Cerebellar nuclear complex (tissue), 1 donor: ENCODE data around the gene SMG1.
A peak's percentile ranks its signal among the peaks of the same experiment; 100 is the strongest.
"Not testable (repeated sequence)": the region's sequence is repeated elsewhere in the genome, so short reads cannot be mapped to it uniquely, and the experiment has no call there.

Source experiments
- DNase-seq, 2 experiments: peaks; one replicate each; lab custom pipeline; 2025; lab: John Stamatoyannopoulos, UW

SMG1 gene

DNA sequence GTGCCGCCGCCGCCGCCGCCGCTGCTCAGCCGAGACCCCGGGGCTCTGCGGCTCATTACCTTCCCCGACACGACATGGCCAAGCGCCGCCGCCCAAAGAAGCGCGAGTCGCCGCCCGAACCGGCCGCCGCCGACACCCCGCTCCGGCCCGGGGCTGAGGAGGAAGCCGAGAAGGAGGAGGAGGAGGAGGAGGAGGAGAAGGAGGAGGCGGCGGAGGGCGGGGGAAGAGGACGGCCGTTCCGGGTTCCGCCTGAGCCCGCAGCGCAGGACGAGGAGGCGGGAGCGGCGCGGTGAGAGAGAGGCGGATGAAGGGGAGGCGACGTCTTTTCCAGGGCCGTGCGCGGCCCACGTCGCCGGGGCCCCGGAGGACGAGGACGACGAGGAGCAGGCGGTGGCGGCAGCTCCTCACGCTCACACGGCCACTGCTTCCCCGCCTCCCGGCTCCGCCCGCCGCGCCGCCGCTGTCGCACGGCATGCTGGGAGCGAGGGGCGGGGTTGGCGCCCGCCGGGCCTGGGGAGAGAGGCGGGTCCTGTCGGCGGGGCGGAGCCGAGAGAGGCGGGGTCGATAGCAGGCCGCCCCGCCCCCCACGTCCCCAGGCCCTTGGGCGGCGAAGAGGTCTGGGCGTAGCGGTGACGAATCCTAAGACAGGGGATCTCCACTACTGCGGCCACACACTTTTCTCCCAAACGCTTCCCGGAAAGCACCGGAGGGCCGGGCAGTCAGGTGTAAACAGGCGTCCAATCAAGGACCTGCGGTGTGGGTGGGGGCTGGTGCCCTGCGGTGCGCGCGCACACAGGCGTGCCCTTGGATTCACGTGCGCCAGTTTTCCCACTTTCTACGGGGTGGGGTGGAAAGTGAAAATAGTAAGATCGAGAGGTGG is at the start of gene SMG1:
SMG1 (minus strand) TSS at position 423 of the 880 bp plus-strand sequence; CDS start at position 56, 367 bp downstream.
- DNase-seq = peak; percentile 41 to 59

- DNase-seq = no peak
These were observed 48.9 kb upstream of the SMG1 start for GRCh38 chr16:18975109-18975508.

GRCh38 chr16:18969855-18970240 is 43.6 kb upstream of the SMG1 start:
- DNase-seq = no peak

- peak in 1 of 2 experiments; percentile 82 for DNase-seq
These were observed 43.0 kb upstream of the SMG1 start for GRCh38 chr16:18969050-18969854.

DNA sequence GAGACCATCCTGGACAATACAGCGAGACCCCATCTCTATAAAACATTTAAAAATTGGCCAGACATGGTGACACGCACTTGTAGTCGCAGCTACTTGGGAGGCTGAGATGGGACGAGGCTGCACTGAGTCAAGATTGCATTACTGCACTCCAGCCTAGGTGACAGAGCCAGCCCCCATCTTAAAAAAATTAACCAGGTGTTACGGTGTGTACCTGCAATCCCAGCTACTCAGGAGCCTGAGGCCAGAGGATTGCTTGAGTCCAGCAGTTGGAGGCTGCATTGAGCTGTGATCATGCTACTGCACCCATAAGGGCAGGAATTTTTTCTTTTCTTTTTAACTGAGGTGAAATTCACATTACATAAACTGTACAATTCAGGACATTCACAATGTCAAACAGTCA is 40.6 kb upstream of the SMG1 start:
- DNase-seq = no peak

GRCh38 chr16:18965555-18965954 is 39.3 kb upstream of the SMG1 start:
- DNase-seq = no peak

GRCh38 chr16:18959031-18959505 is 32.9 kb upstream of the SMG1 start:
- DNase-seq = no peak

GRCh38 chr16:18958621-18959029 is 32.4 kb upstream of the SMG1 start:
- no peak for DNase-seq

DNA sequence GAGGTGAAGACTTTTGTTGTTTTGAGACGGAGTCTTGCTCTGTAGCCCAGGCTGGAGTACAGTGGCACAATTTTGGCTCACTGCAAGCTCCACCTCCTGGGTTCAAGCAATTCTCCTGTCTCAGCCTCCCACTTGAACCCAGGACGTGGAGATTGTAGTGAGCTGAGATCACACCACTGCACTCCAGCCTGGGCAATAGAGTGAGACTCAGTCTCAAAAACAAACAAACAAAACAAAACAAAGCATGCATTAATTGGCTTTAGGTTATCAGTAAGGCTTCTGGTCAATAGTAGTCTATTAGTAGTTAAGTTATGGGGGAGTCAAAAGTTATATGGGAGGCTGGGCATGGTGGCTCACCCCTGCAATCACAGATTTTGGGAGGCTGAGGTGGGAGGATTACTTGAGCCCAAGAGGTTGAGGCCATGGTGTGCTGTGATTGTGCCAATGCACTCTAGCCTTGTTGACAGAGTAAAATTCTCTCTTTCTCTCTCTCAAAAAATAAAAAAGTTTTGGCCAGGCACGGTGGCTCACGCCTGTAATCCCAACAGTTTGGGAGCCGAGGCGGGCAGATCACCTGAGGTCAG is 30.5 kb upstream of the SMG1 start:
- not testable (repeated sequence) for DNase-seq

GRCh38 chr16:18955874-18956580 is 29.8 kb upstream of the SMG1 start:
- not testable (repeated sequence) for DNase-seq

DNA sequence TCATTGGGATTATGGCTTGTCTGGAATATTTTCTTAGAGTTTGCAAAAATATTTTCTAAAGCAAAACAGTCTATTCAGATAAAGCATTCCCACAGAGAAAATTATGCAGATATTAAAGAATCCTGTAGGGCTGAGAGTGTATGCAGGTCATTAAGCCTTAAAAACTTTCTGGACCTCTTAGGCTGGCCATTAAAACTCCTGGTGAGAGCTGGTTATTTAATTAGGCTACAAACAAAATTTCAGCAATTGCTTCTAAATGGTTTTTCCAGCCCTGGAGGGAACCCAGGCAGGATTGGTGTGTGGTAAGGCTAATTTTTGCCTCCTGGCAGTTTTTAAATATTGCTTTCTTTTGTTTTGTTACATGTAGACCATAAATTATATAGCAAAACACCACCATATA is 27.3 kb upstream of the SMG1 start:
- DNase-seq = no peak

DNA sequence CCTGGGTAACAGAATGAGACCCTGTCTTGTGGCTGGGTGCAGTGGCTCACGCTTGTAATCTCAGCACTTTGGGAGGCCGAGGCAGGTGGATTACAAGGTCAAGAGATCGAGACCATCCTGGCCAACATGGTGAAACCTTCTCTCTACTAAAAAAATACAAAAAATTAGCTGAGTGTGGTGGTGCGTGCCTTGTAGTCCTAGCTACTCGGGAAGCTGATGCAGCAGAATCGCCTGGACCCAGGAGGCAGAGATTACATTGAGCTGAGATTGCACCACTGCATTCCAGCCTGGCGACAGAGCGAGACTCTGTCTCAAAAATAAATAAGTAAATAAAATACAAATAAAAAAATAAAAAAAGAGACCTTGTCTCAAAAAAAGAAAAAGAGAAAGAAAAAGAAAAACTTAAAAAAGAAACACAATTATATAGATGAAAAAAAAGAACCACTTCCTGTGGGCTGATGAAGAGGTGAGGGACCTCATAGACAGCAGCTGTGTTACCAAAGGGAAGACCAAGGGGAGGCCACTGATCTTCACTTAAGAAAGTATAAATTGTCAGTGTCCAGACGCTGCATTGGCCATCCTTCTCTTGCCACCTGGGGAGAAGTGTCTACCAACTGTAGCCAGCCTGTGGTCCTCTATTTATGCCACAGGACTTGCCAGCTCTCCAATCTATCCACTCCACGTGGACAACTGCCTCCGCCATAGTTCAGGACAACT is 24.4 kb upstream of the SMG1 start:
- DNase-seq = no peak

DNA sequence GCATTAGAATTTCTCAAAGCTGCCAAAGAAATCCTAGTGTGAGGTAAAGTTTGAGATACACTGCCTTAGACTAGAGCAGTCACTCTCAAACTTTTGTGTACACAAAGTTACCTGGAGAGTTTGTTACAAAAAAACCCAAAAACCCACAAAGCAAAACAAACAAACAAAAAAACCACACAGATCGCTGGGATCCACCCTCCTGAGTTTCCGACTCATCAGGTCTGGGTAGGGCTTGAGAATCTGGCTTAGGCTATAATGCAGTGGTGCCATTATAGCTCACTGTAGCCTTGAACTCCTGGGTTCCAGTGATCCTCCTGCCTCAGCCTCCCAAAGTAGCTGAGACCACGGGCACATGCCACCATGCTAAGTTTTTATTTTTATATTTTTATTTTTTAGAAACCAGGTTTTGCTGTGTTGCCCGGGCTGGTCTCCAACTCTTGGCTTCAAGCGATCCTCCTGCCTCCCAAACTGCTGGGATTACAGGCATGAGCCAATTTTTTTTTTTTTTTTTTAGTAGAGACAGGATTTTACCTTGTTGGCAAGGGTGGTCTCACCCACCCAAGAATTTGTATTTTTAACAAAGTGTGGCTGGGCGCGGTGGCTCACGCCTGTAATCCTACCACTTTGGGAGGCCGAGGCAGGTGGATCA is 22.3 kb upstream of the SMG1 start:
- peak in 1 of 2 experiments; percentile 6 for DNase-seq

DNA sequence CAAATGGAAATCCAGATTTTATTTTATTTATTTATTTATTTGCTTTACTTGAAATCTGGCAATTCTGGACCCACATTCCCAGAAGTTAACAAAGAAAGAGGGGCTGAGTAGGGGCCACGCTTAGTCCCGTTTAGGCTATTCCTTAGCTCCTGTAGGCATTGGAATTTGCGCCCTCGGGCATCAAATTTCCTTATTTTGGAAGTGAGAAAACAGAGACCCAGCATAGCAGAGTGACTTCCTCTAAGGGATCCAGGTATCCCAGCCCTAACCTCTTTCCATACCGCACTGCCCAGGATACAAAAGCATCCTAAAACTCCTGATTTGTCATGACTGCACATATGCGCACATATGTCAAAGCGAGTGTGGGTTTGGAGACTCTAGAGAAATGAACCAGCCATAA is 19.0 kb upstream of the SMG1 start:
- no peak for DNase-seq

- DNase-seq = no peak
These were observed 17.2 kb upstream of the SMG1 start for GRCh38 chr16:18943414-18943813.

GRCh38 chr16:18942061-18942460 is 15.9 kb upstream of the SMG1 start:
- DNase-seq = no peak

GRCh38 chr16:18941471-18941870 is 15.3 kb upstream of the SMG1 start:
- DNase-seq = no peak

DNA sequence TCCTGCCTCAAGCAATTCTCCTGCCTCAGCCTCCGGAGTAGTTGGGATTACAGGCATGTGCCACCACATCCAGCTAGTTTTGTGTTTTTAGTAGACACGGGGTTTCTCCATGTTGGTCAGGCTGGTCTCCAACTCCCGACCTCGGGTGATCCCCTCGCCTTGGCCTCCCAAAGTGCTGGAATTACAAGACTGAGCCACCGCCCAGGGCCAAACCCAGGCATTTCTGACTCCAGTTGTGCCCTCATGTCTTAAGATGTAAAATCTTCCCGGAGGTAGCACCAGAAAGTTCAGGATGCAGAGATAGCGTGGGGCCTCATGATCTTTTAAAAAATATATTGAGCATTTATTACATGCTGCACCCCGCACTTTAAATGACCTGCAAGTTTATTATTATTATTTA is 12.8 kb upstream of the SMG1 start:
- DNase-seq = no peak

GRCh38 chr16:18937390-18937789 is 11.2 kb upstream of the SMG1 start:
- no peak for DNase-seq

DNA sequence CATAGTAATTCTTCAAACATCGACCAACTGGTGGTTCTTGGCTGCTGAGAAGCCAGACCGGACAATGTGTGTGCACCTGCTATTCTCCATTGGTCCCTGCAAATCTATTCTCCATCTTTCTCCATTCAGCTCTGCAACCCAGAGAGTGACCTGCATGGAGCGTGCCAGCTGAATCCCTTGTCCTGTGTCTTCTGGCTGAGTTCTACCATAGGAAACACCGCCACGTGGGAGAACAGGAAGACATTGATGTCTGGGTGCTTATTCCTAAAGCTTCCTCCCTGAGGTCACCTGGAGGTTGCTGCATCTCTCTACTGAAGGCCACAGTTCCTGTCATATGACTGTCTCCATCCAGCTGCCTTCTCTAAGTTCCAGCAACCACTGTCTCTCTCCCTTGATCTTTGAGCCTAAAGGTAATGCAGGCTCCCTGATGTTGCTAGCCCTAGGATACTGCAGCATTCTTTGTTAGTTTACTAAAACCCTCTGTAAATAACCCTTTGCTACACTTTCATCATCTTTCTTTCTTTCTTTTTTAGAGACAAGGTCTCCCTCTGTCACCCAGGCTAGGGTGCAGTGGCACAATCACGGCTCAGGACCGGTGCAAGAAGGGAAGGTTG is 10.6 kb upstream of the SMG1 start:
- no peak for DNase-seq
